Measurements from ENCODE around the gene ZNF324. TPM values are rescaled to one million over a fixed set of nuclear protein-coding genes. Genes with fewer than 3 reads are reported as not detected.

Gene ZNF324
- total RNA-seq, 1 donor from 2014 or later = 13.1 TPM

GRCh38 chr19:58515259-58515658, 48.4 kb downstream of the ZNF324 start:
- Mint-ChIP-seq H3K36me3 (ENCODE audit: low read depth) (peaks cover 31% of the 10 kb centered on the region), H3K4me3 (peak overlapping the region; percentile 20), H3K9me3 (no peaks in the 10 kb centered on the region), H3K27me3 (no peaks in the 10 kb centered on the region), H3K27ac (no peak overlapping the region), H3K4me1 (peaks cover 45% of the 10 kb centered on the region)
- CTCF ChIA-PET = no interaction called here
- ATAC-seq (ENCODE audit: low read depth) (no peak), DNase-seq (no peak)
- intact Hi-C loops (cut with micrococcal nuclease) = loop anchor here (5.0 kb wide), 3 partner anchors 38 to 1108 kb away; partner anchors contain the start of genes ZNF446 and ZNF544
- POLR2A ChIA-PET = no interaction called here
- no peak for TF ChIP-seq CTCF (IDR thresholded peaks at IDR 0.05)

GRCh38 chr19:58516246-58516836, 49.5 kb downstream of the ZNF324 start:
- Mint-ChIP-seq H3K27ac (no peak overlapping the region), H3K4me1 (peaks cover 48% of the 10 kb centered on the region), H3K4me3 (no peak overlapping the region), H3K27me3 (no peaks in the 10 kb centered on the region), H3K36me3 (ENCODE audit: low read depth) (peaks cover 31% of the 10 kb centered on the region), H3K9me3 (no peaks in the 10 kb centered on the region)
- CTCF ChIA-PET = no interaction called here
- DNase-seq = no peak
- intact Hi-C loops (cut with micrococcal nuclease) = loop anchor here (5.0 kb wide), 3 partner anchors 39 to 1109 kb away; partner anchors contain the start of genes ZNF446 and ZNF544
- ATAC-seq (ENCODE audit: low read depth) = no peak
- POLR2A ChIA-PET = interaction anchor here (0.6 to 0.9 kb wide), 3 partner anchors 8 to 39 kb away, joined by 3 read pairs; partner anchors contain the start of genes CHMP2A and TRIM28
- TF ChIP-seq CTCF (IDR thresholded peaks at IDR 0.05) = no peak

- no peak for DNase-seq
- no peak for TF ChIP-seq CTCF (IDR thresholded peaks at IDR 0.05)
- intact Hi-C loops (cut with micrococcal nuclease) = loop anchor here (5.0 kb wide), 3 partner anchors 40 to 1110 kb away; partner anchors contain the start of genes ZNF446 and ZNF544
- ChIA-PET CTCF (no interaction called here), POLR2A (interaction anchor here (0.7 to 0.9 kb wide), 2 partner anchors 9 to 27 kb away, joined by 3 read pairs; partner anchors contain the start of gene TRIM28)
- Mint-ChIP-seq H3K36me3 (ENCODE audit: low read depth) (peaks cover 31% of the 10 kb centered on the region), H3K4me1 (peaks cover 48% of the 10 kb centered on the region), H3K27me3 (no peaks in the 10 kb centered on the region), H3K27ac (no peak overlapping the region), H3K9me3 (no peaks in the 10 kb centered on the region), H3K4me3 (no peak overlapping the region)
- ATAC-seq (ENCODE audit: low read depth) = no peak
Observed at GRCh38 chr19:58516964-58517833, 50.3 kb downstream of the ZNF324 start.

GRCh38 chr19:58518256-58519086, 51.6 kb downstream of the ZNF324 start:
- H3K4me1 Mint-ChIP-seq = peaks cover 48% of the 10 kb centered on the region
- H3K4me3 Mint-ChIP-seq = peak overlapping the region; percentile 95

More at GRCh38 chr19:58518256-58519086, 51.6 kb downstream of the ZNF324 start:
- H3K27me3 Mint-ChIP-seq = no peaks in the 10 kb centered on the region
- CTCF ChIA-PET = interaction anchor here (1.2 to 1.9 kb wide), 3 partner anchors 57 to 156 kb away, joined by 3 to 19 read pairs (median 3); partner anchors contain the start of gene ZNF497
- TF ChIP-seq CTCF (IDR thresholded peaks at IDR 0.05) = no peak
- ATAC-seq (ENCODE audit: low read depth) (no peak), DNase-seq (no peak)
- intact Hi-C loops (cut with micrococcal nuclease) = loop anchor here (1.0 to 5.0 kb wide), 13 partner anchors 19 to 1111 kb away; partner anchors contain the start of genes CHMP2A, TRIM28, ZNF132 and ZNF446
- H3K36me3 Mint-ChIP-seq (ENCODE audit: low read depth) = peaks cover 31% of the 10 kb centered on the region
- H3K9me3 Mint-ChIP-seq = no peaks in the 10 kb centered on the region
- H3K27ac Mint-ChIP-seq = peak overlapping the region; percentile 97
- POLR2A ChIA-PET = interaction anchor here (1.1 to 4.4 kb wide), 13 partner anchors 19 to 516 kb away, joined by 3 to 82 read pairs (median 16); partner anchors contain the start of genes CHMP2A, MZF1, TRIM28 and ZNF132

All from activated B cell treated with CpG ODN at 0.5 μM for 24 hours (primary cell).